NCI-H460 (cell line): ENCODE measurements around the gene CIC. TPM values are rescaled to one million over a fixed set of nuclear protein-coding genes. Genes with fewer than 3 reads are reported as not detected.

ENCODE experiments used
- DNase-seq: peaks from one replicate; pipeline ENCODE4 v3.0.0-alpha.2; 2016; ENCODE audit warnings: low read depth; ENCODE audit errors: extremely low read depth
- polyA plus RNA-seq: library from polyadenylated mRNA; depleted of rRNA; stranded (reverse); fragments of >200 nt; gene quantifications from 2 replicates; pipeline ENCODE4 v1.2.3, GENCODE V29; 2014; cell fraction: nucleus; rRNA removed
- total RNA-seq: library from RNA; depleted of rRNA; stranded (reverse); fragments of >200 nt; shearing (Covaris generic); gene quantifications from 2 replicates; pipeline ENCODE4 v1.2.3, GENCODE V29; 2014; rRNA removed

The CIC gene
- total RNA-seq: 7.7 and 9.1 TPM in 2 replicates
- 10.1 and 10.5 TPM in 2 replicates for polyA plus RNA-seq

- DNase-seq: peak; percentile 99
These were observed at the start of gene CIC for GRCh38 chr19:42268704-42269477. CIC (plus strand) TSS chr19:42269252; CDS start chr19:42271784, 2,532 bp downstream.

- peak; percentile 92 for DNase-seq
These were observed 49.0 kb upstream of the CIC start, which contains the start of gene ZNF526 for GRCh38 chr19:42219812-42220750. ZNF526 (plus strand) TSS chr19:42220312; CDS start chr19:42224404, 4,092 bp downstream.

- no peak for DNase-seq
These were observed 48.3 kb upstream of the CIC start for GRCh38 chr19:42220751-42221097.

DNA sequence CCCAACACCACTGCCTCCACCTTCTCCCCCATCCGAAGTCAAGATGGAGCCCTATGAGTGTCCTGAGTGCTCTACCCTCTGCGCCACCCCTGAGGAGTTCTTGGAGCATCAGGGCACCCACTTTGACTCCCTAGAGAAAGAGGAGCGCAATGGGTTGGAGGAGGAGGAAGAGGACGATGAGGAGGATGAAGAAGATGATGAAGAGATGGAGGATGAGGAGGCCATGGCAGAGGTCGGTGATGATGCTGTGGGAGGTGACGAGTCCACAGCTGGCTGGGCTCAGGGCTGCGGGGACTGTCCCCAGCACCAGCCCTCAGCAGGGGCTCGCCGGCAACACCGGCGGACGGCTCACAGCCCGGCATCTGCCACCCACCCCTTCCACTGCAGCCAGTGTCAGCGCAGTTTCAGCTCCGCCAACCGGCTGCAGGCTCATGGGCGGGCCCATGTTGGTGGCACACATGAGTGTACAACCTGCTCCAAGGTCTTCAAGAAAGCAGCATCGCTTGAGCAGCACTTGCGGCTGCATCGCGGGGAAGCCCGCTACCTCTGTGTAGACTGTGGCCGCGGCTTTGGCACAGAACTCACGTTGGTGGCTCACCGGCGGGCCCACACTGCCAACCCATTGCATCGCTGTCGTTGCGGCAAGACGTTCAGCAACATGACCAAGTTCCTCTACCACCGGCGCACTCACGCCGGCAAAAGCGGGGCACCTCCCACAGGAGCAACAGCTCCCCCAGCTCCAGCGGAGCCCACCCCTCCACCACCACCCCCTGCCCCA is 43.9 kb upstream of the CIC start:
- DNase-seq: no peak

DNA sequence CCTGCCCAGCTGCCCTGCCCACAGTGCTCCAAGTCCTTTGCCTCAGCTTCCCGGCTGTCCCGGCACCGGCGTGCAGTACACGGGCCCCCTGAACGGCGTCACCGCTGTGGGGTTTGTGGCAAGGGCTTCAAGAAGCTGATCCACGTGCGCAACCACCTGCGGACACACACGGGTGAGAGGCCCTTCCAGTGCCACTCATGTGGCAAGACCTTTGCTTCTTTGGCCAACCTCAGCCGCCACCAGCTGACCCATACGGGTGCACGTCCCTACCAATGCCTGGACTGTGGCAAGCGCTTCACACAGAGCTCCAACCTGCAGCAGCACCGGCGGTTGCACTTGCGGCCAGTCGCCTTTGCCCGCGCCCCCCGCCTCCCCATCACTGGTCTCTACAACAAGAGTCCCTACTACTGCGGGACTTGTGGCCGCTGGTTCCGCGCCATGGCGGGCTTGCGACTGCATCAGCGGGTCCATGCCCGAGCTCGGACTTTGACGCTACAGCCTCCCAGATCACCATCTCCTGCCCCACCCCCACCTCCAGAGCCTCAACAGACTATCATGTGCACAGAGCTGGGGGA is 43.2 kb upstream of the CIC start:
- DNase-seq: no peak

- no peak for DNase-seq
These were observed 42.2 kb upstream of the CIC start for GRCh38 chr19:42226886-42227285.

- no peak for DNase-seq
These were observed 40.4 kb upstream of the CIC start for GRCh38 chr19:42228641-42229040.

DNA sequence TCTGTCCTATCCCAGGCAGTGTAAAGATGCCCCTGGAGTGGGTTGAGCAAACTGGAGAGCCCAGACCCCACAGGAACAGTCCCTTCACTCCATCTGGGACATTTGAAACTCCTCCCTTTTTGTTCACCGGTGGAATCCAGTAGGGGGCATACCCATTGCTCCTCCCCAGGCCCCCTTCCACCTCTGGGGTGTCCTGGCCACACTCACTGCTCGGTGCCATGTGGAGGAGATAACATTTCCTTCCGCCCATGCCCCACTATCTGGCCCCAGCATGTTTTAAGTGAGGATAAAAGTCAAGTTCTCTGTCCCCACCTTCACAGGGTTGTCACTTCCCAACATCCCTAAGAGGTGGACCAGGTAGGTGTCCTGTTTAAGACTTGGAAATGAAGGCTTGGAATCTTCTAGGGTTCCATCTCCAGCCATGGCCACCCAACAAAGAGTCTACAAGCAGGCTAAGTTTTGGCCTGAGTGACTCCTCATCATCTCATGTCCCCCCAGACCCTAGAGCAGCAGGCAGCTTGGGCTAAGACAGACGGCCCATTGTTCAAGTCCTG is 39.7 kb upstream of the CIC start:
- no peak for DNase-seq

DNA sequence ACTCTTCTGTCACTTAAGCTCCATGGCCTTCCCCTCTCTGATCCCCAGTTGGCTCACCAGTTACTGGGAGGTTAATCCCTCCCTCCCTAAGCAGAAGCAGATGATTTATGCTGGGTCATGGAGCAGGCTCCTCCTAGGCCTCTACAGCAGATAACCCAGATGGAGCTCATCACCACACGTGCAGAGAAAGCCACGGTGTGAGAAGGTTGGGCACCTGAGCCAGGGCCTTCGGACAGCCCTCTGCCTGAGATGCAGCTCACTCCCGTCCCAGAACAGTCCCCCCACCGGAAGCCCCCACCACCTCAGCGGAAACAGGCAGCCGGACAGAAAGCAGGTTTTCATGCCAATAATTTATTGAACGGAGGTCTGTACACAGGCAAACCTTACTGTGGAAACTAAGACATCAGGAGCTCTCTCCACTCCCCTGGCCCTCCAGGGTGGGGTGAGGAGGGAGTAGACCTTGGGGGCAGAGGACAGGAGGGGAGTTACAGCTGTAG is 39.1 kb upstream of the CIC start:
- DNase-seq: no peak

GRCh38 chr19:42230571-42230970 is 38.5 kb upstream of the CIC start:
- no peak for DNase-seq

DNA sequence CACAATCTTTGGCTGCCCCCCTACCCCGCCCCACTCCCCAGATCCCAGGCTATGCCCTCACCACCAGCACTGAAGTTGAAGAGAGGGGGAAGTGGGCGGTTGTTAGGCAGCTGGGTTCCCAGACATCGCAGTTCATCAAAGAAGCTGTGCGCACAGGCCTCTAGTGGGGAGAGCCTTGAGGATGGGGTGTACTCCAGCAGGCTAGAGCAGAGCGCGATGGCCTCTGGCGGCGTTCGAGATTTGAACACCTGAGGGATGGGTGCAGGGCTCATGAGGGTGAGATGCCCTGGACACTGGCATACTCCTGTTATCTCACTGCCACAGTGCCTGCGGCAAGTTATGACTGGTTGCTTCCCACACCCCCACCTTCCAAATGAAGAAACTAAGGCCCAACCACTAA is 36.6 kb upstream of the CIC start:
- no peak for DNase-seq

GRCh38 chr19:42233106-42233505 is 35.9 kb upstream of the CIC start:
- no peak for DNase-seq

- DNase-seq: no peak
These were observed 35.3 kb upstream of the CIC start for GRCh38 chr19:42233678-42234292.

GRCh38 chr19:42234364-42234763 is 34.7 kb upstream of the CIC start:
- DNase-seq: no peak

DNA sequence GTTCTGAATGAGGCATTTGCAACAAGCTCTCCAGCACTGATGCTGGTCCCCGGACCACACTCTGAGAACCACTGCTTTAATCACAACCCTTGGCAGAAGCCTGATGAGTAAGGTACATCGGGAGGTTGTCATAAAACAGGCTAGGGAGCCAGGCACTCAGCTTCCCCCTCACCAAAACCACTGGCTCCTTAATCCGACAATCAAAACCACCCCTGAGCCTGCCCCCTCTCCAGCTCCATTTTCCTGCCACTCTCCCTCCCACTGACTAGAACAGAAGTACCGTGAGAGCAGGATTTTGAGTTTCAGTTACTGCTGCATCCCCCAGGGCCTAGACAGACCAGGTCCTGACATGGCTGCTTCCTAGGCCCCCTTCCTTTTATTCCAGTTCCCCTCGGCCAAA is 33.9 kb upstream of the CIC start:
- no peak for DNase-seq

DNA sequence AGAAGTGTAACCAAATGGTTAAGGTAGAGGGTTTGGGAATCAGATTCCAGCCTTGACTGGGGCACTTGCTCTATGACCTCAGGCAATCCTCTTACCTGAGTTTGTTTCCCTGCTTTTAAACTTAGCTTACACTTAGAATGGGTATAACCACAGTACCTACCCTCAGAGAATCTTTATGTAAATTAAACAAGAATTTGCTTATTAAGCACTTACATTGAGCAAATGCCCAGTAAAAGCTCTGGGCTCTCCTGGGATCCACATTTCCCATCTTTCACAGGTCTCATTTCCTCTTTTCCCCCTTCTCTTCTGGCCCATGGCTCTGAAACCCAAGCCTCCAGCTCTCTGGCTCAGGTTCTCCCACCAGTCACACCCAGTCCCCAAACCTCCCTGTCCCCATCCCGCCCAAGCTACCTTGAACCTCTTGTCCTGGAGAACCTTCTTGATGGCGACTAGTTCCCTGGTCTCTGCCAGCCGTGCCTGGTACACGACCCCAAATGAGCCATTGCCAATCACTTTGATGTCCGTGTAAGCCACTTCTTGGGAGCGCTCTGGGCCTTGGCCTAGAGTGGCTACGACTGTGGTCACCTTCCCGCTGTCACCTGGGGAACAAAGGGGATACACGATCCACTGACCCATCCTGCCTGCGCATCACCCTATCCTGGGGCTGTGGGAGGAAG is 29.4 kb upstream of the CIC start:
- DNase-seq: no peak

GRCh38 chr19:42241279-42241678 is 27.8 kb upstream of the CIC start:
- no peak for DNase-seq

- no peak for DNase-seq
These were observed 27.0 kb upstream of the CIC start for GRCh38 chr19:42242069-42242511.
